Chondrocyte (in vitro differentiated cells): Measurements from ENCODE around the gene CYP27C1. TPM values are rescaled to one million over a fixed set of nuclear protein-coding genes. Genes with fewer than 3 reads are reported as not detected.

Experiments used
- DNase-seq: peaks from one replicate; pipeline ENCODE4 v3.0.0; 2021; ENCODE audit warnings: mixed read lengths, low spot score
- H3K27ac Mint-ChIP-seq: one replicate; pipeline ENCODE4 v1.8.0; 2021; ENCODE audit warnings: mild to moderate bottlenecking, moderate library complexity, mixed read lengths; ENCODE audit not compliant: unreplicated experiment
- H3K27me3 Mint-ChIP-seq: 2 replicates; pipeline ENCODE4 v1.8.0; 2021; ENCODE audit warnings: low read depth, mixed read lengths
- H3K36me3 Mint-ChIP-seq: 2 replicates; pipeline ENCODE4 v1.8.0; 2021; ENCODE audit warnings: low read depth, mixed read lengths
- H3K4me1 Mint-ChIP-seq: 2 replicates; pipeline ENCODE4 v1.8.0; 2021; ENCODE audit warnings: low read depth, mild to moderate bottlenecking, mixed read lengths
- H3K4me3 Mint-ChIP-seq: one replicate; pipeline ENCODE4 v1.8.0; 2021; ENCODE audit warnings: mild to moderate bottlenecking, moderate library complexity, mixed read lengths; ENCODE audit not compliant: unreplicated experiment
- H3K9me3 Mint-ChIP-seq: 2 replicates; pipeline ENCODE4 v1.8.0; 2021; ENCODE audit warnings: low read depth, mixed read lengths
- total RNA-seq: library from RNA; stranded (reverse); gene quantifications from 3 replicates; pipeline ENCODE4 v1.2.1, GENCODE V29; 2021
- TF ChIP-seq, protein P1 (sequence below): fragments of 200-600 bp; sonication (generic); IDR thresholded peaks from 2 replicates; pipeline ENCODE4 v1.5.0; 2021; ENCODE audit warnings: antibody characterized with exemption, mild to moderate bottlenecking, moderate library complexity

CYP27C1 gene
- total RNA-seq, 1 donor from 2014 or later: 11.7 TPM

DNA sequence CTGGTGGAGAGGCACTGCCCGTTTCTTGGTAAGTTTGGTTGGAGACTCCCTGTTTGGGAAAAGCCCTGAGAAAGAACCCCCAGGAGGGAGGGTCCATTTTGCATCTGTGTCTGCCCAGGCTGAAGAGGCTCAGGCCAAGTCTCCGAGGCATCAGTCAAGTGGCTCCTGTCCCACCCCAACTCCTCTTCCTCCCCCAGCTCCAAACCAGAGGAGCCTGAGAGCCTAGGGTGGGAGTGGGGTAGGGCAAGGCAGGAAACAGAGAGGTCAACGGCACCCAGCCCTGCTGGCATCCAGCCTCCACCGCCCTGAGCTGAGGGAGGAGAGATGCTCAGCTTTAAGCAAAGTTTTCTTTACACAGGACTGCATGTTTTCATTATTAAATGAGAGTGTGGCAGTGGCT, 38.2 kb downstream of the CYP27C1 start:
- TF ChIP-seq, protein P1, sequence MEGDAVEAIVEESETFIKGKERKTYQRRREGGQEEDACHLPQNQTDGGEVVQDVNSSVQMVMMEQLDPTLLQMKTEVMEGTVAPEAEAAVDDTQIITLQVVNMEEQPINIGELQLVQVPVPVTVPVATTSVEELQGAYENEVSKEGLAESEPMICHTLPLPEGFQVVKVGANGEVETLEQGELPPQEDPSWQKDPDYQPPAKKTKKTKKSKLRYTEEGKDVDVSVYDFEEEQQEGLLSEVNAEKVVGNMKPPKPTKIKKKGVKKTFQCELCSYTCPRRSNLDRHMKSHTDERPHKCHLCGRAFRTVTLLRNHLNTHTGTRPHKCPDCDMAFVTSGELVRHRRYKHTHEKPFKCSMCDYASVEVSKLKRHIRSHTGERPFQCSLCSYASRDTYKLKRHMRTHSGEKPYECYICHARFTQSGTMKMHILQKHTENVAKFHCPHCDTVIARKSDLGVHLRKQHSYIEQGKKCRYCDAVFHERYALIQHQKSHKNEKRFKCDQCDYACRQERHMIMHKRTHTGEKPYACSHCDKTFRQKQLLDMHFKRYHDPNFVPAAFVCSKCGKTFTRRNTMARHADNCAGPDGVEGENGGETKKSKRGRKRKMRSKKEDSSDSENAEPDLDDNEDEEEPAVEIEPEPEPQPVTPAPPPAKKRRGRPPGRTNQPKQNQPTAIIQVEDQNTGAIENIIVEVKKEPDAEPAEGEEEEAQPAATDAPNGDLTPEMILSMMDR: no peak
- H3K4me1 Mint-ChIP-seq: peaks cover 1% of the 10 kb centered on the region
- no peak overlapping the region for H3K27ac Mint-ChIP-seq
- no peak for DNase-seq
- peaks cover 18% of the 10 kb centered on the region for H3K9me3 Mint-ChIP-seq
- H3K4me3 Mint-ChIP-seq: no peak overlapping the region
- no peaks in the 10 kb centered on the region for H3K27me3 Mint-ChIP-seq
- peaks cover 19% of the 10 kb centered on the region for H3K36me3 Mint-ChIP-seq

DNA sequence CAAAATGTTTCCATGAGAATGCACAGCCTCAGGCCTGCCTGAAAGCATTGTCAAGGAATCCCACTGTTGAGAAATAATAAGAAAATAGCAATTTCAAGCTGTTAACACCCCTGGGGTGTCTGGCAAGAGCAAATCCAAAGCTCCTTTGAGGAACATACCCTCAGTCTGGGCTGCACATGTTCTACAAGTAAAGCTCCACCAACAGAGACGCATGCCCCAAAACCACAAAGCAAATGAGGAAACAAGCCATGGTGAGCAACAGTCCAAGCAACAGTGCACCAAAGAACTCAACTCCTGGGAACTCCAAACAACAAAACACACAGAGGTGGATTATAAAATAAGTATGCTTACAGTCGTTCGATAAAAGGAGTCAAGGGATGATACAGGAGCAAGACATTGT, 40.3 kb downstream of the CYP27C1 start:
- DNase-seq: no peak
- TF ChIP-seq, protein P1: no peak
- peaks cover 18% of the 10 kb centered on the region for H3K9me3 Mint-ChIP-seq

DNA sequence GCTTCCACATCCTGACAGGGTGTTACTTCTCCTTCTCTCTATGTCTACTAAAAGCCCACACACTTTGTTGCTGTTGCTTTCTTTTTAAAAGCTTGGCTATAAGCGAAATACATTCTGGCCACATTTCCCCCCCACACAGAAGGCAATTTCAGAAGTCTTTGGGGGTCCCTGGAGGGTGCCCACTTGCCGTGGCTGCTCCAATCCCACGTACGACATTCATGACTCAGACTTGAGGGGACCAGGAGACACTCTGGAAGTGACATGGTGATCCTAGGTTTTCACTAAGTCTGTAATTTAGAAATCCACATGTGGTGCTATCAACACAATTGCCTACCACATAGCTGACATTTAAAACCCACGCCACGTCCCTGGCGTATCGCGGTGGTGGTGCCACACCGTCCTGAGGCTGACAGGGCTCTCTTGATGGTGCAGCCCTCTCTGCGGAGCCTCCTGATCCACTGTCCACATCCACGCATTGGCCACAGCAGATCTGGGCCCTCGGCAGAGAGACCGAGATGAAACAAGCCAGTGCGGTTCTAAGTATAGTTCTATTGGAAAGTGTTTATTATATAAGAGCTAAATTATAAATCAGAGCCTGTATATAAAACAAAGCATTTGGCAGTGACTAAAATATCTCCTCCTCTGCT, 42.4 kb downstream of the CYP27C1 start:
- TF ChIP-seq, protein P1: no peak
- Mint-ChIP-seq H3K9me3 (peaks cover 18% of the 10 kb centered on the region), H3K4me1 (peaks cover 39% of the 10 kb centered on the region), H3K27ac (no peak overlapping the region), H3K4me3 (no peak overlapping the region), H3K36me3 (peaks cover 10% of the 10 kb centered on the region), H3K27me3 (no peaks in the 10 kb centered on the region)
- DNase-seq: no peak

More for the DNA sequence above, 40.3 kb downstream of the CYP27C1 start:
- peaks cover 15% of the 10 kb centered on the region for H3K36me3 Mint-ChIP-seq
- peaks cover 22% of the 10 kb centered on the region for H3K4me1 Mint-ChIP-seq
- H3K27me3 Mint-ChIP-seq: no peaks in the 10 kb centered on the region
- no peak overlapping the region for H3K4me3 Mint-ChIP-seq
- H3K27ac Mint-ChIP-seq: no peak overlapping the region

DNA sequence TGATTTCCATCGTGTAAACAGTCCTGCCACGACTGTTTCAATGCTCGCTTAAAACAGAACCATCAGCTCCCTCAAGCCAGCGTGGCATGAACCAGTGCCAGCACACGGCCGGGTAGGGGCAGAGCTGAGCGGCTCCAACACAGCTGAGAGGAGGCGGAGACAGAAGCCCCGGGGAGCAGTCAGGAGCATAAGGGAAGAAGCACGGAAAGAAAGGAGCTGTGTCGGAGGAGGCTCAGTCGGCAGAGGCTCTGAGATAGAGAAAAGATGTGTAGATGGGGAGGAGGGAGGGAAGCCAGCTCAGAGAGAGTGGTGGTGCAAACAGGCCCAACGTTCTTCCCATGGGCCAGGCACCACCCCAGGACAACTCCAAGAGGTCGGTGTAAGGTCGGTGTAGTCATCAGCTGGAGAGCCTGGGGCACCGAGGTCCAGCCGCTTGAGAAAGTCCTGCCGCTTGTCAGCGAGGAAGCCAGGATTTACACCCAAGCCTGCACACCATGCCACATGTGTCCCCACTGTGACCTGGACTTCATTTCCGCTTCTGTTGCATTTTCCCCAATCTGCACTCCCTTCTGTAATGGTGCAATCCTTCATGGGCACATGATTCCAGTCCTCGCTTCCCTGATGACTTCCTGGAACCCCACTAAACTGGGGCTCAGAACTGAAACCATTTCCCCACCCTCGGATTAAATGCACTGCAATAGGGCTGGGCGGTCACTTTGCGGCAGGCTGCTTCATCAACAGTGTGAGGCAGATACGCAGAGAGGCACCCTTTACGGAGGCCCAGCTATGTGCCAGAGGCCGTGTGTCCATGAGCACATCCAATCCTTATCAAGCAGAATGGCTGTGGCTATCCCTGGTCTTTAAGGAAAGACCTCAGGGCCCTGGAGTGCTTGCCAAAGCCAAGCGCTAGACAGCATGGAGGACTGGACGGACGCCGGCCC, 43.5 kb downstream of the CYP27C1 start:
- peak overlapping the region; percentile 90 for H3K27ac Mint-ChIP-seq
- H3K27me3 Mint-ChIP-seq: no peaks in the 10 kb centered on the region
- H3K36me3 Mint-ChIP-seq: peaks cover 10% of the 10 kb centered on the region
- TF ChIP-seq, protein P1: peak; percentile 55
- peaks cover 18% of the 10 kb centered on the region for H3K9me3 Mint-ChIP-seq
- peaks cover 47% of the 10 kb centered on the region for H3K4me1 Mint-ChIP-seq
- no peak for DNase-seq
- no peak overlapping the region for H3K4me3 Mint-ChIP-seq

DNA sequence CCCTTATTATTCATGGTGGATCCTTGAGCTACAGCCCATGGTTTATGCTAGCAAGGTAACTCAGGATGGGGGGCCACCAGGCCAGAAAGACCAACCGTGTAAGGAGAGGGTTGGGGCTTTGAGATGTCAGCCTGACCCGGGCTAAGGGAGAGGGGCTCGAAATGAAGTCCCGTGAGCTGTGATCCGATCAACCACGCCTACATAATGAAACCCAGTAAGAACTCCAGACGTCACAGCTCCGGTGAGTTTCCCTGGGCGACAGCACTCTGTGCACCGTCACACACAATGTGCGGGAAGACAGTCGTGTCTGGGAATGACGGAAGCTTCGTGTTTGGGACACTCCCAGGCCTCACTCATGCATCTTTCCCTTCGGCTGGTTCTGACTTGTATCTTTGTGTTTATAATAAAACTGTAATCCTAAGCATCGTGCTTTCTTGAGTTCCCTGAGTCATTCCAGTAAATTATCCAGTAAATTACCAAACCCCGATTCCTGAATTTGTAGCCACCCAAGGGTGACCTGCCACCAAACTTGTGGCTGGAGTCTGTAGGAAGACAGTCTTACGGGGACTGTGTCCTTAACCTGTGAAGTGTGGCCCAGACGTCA, 44.2 kb downstream of the CYP27C1 start:
- TF ChIP-seq, protein P1: no peak
- peak overlapping the region; percentile 90 for H3K27ac Mint-ChIP-seq
- no peak for DNase-seq
- peaks cover 18% of the 10 kb centered on the region for H3K9me3 Mint-ChIP-seq
- no peaks in the 10 kb centered on the region for H3K27me3 Mint-ChIP-seq
- H3K4me3 Mint-ChIP-seq: no peak overlapping the region
- peaks cover 10% of the 10 kb centered on the region for H3K36me3 Mint-ChIP-seq
- peaks cover 47% of the 10 kb centered on the region for H3K4me1 Mint-ChIP-seq
